Stimulated activated CD8-positive, alpha-beta memory T cell treated with anti-CD3 and anti-CD28 coated beads, Interleukin-2, amount 100 ng/mL, for 48 hours (primary cell): ENCODE results near the gene HK1.
"Not testable (repeated sequence)": the region's sequence is repeated elsewhere in the genome, so short reads cannot be mapped to it uniquely, and the experiment has no call there.

Source experiments
- DNase-seq, 2 donors: peaks; one replicate each; pipeline ENCODE4 v3.0.0-alpha.2; 2020; ENCODE audit warnings: low read depth in 2 of 2

The HK1 gene

GRCh38 chr10:69450395-69450794, 172.1 kb downstream of the HK1 start:
- DNase-seq: not testable (repeated sequence)

GRCh38 chr10:69451209-69451783, 173.0 kb downstream of the HK1 start, which contains the start of gene TSPAN15:
Gene TSPAN15 (plus strand): TSS chr10:69451465. CDS start chr10:69451595, 130 bp downstream.
- peak; percentile 60 to 66 for DNase-seq
